Keratinocyte (primary cell): ENCODE data around the gene CCSER1. TPM values are rescaled to one million over a fixed set of nuclear protein-coding genes. Genes with fewer than 3 reads are reported as not detected.

Experiments
- DNase-seq: peaks from one replicate; pipeline ENCODE4 v3.0.0-alpha.2; 2011; ENCODE audit warnings: low read depth, missing footprints, low spot score
- FAIRE-seq: peaks from 2 replicates; lab custom pipeline; 2011; peaks lifted over from hg19 to GRCh38; lab: Jason Lieb, UNC
- H2AFZ ChIP-seq: 2 replicates; pipeline ENCODE4 v1.6.0; 2012; ENCODE audit warnings: low read length, control low read depth, inconsistent platforms; ENCODE audit not compliant: control insufficient read depth
- H3K27ac ChIP-seq: 2 replicates; pipeline ENCODE4 v1.5.1; 2011; ENCODE audit warnings: low read length; ENCODE audit not compliant: control insufficient read depth, insufficient read depth
- H3K27me3 ChIP-seq: 3 replicates; pipeline ENCODE4 v1.6.0; 2011; ENCODE audit warnings: low read length; ENCODE audit not compliant: control insufficient read depth, insufficient read depth; ENCODE audit errors: extremely low read depth
- H3K36me3 ChIP-seq, 2 experiments: 2 replicates in 1 of 2; 3 replicates in 1 of 2; pipeline ENCODE4 v1.5.1; 2011; ENCODE audit warnings: low read length in 2 of 2, mild to moderate bottlenecking in 1 of 2; ENCODE audit not compliant: control insufficient read depth in 2 of 2, insufficient read depth in 2 of 2; ENCODE audit errors: extremely low read depth in 1 of 2
- H3K4me1 ChIP-seq: 3 replicates; pipeline ENCODE4 v1.5.1; 2011; ENCODE audit warnings: low read length; ENCODE audit not compliant: control insufficient read depth, insufficient read depth; ENCODE audit errors: extremely low read depth
- H3K4me2 ChIP-seq: 3 replicates; pipeline ENCODE4 v1.6.0; 2011; ENCODE audit warnings: low read depth, low read length; ENCODE audit not compliant: control insufficient read depth, insufficient read depth; ENCODE audit errors: extremely low read depth
- H3K4me3 ChIP-seq, 3 experiments: fragments of 200-600 bp in 1 of 3; sonication (generic) in 1 of 3; 2 replicates in 2 of 3; 3 replicates in 1 of 3; pipeline ENCODE4 v1.5.1; 2011 to 2016; ENCODE audit warnings: low read length in 3 of 3, mild to moderate bottlenecking in 3 of 3, control low read depth in 2 of 3, inconsistent platforms in 1 of 3, low read depth in 1 of 3, mixed read lengths in 1 of 3, mixed run types in 1 of 3, moderate library complexity in 1 of 3; ENCODE audit not compliant: control insufficient read depth in 2 of 3, insufficient read depth in 2 of 3; ENCODE audit errors: extremely low read depth in 1 of 3
- H3K79me2 ChIP-seq: 2 replicates; pipeline ENCODE4 v1.6.0; 2012; ENCODE audit warnings: low read length; ENCODE audit not compliant: control insufficient read depth, insufficient read depth
- H3K9ac ChIP-seq: 3 replicates; pipeline ENCODE4 v1.6.0; 2011; ENCODE audit warnings: low read length; ENCODE audit not compliant: control insufficient read depth, insufficient read depth; ENCODE audit errors: extremely low read depth
- H3K9me1 ChIP-seq: 3 replicates; pipeline ENCODE4 v1.6.0; 2011; ENCODE audit warnings: low read length; ENCODE audit not compliant: control insufficient read depth, insufficient read depth; ENCODE audit errors: extremely low read depth
- H3K9me3 ChIP-seq: 2 replicates; pipeline ENCODE4 v1.5.1; 2012; ENCODE audit warnings: low read depth, low read length; ENCODE audit not compliant: control insufficient read depth
- H4K20me1 ChIP-seq: 3 replicates; pipeline ENCODE4 v1.6.0; 2011; ENCODE audit warnings: low read length; ENCODE audit not compliant: control insufficient read depth, insufficient read depth; ENCODE audit errors: extremely low read depth
- CTCF ChIP-seq, 3 experiments: IDR thresholded peaks in 1 of 3; conservative IDR thresholded peaks in 1 of 3; optimal IDR thresholded peaks in 1 of 3; 2 replicates in 2 of 3; 3 replicates in 1 of 3; pipeline versions ENCODE3 to v1.5.1; 2011; ENCODE audit warnings: low read length in 3 of 3, mild to moderate bottlenecking in 3 of 3, moderate library complexity in 2 of 3, control low read depth in 1 of 3, inconsistent platforms in 1 of 3; ENCODE audit not compliant: insufficient read depth in 2 of 3; ENCODE audit errors: extremely low read depth in 1 of 3
- EZH2 ChIP-seq: IDR thresholded peaks from one replicate; pipeline ENCODE4 v1.6.1; 2012; ENCODE audit warnings: inconsistent platforms, mild to moderate bottlenecking, low read length, moderate library complexity
- dilution Hi-C: fragments of 300-500 bp; cut with MboI; formaldehyde crosslinking; loops from one replicate; pipeline ENCODE4 v1.7.0; 2020; ENCODE audit warnings: low sequenced_read_pairs; ENCODE audit not compliant: extremely low pct_ligation_motif_present
- polyA plus RNA-seq, 5 experiments: library from polyadenylated mRNA; depleted of rRNA in 3 of 5; stranded (reverse) in 3 of 5; stranded (forward) in 1 of 5; unstranded in 1 of 5; fragments of >200 nt; gene quantifications; 1 replicate in 1 of 5; 2 replicates in 3 of 5; 3 replicates in 1 of 5; pipeline versions ENCODE4 v1.2.1 to v1.2.3, GENCODE V29; 2011 to 2012; ENCODE audit warnings: missing spikeins in 2 of 5, low read depth in 1 of 5, low replicate concordance in 1 of 5

The CCSER1 gene
- polyA plus RNA-seq, 1 donor (not counting 4 experiments of a cell fraction or from before 2014, with no cell fraction given) = 1.2 TPM

- dilution Hi-C loops = no loop called here
- Histone ChIP-seq H4K20me1 (no peaks in the 10 kb centered on the region), H3K9me1 (no peaks in the 10 kb centered on the region), H3K4me2 (no peak overlapping the region), H3K79me2 (no peaks in the 10 kb centered on the region), H3K9ac (no peak overlapping the region), H3K4me3 (no peak overlapping the region), H3K27ac (no peak overlapping the region), H3K36me3 (no peaks in the 10 kb centered on the region), H3K27me3 (no peaks in the 10 kb centered on the region), H3K9me3 (no peaks in the 10 kb centered on the region), H2AFZ (no peak overlapping the region), H3K4me1 (peaks cover 6% of the 10 kb centered on the region)
- FAIRE-seq (peak; percentile 79), DNase-seq (peak; percentile 45)
- TF ChIP-seq CTCF (optimal IDR thresholded peaks at IDR 0.05 in 1 of 3, IDR thresholded peaks at IDR 0.05 in 1 of 3, conservative IDR thresholded peaks at IDR 0.05 in 1 of 3; ENCODE audit: extremely low read depth in 1 of 3, insufficient read depth in 2 of 3, low read length in 3 of 3) (no peak), EZH2 (no peak)
Observed at GRCh38 chr4:90122355-90122748, 4.8 kb upstream of the CCSER1 start.

- Histone ChIP-seq H3K4me3 (no peak overlapping the region), H3K27me3 (no peaks in the 10 kb centered on the region), H3K9me1 (no peaks in the 10 kb centered on the region), H3K9ac (no peak overlapping the region), H3K36me3 (no peaks in the 10 kb centered on the region), H3K27ac (no peak overlapping the region), H3K9me3 (no peaks in the 10 kb centered on the region), H4K20me1 (no peaks in the 10 kb centered on the region), H3K4me1 (peaks cover 12% of the 10 kb centered on the region), H2AFZ (no peak overlapping the region), H3K79me2 (no peaks in the 10 kb centered on the region), H3K4me2 (no peak overlapping the region)
- FAIRE-seq = no peak
- no peak for DNase-seq
- dilution Hi-C loops = no loop called here
- no peak for TF ChIP-seq EZH2
- no peak for TF ChIP-seq CTCF (optimal IDR thresholded peaks at IDR 0.05 in 1 of 3, IDR thresholded peaks at IDR 0.05 in 1 of 3, conservative IDR thresholded peaks at IDR 0.05 in 1 of 3; ENCODE audit: extremely low read depth in 1 of 3, insufficient read depth in 2 of 3, low read length in 3 of 3)
Observed at GRCh38 chr4:90124276-90124675, 2.9 kb upstream of the CCSER1 start.
